CD1c-positive myeloid dendritic cell (primary cell): Measurements from ENCODE around the gene PSMB7.

Experiments
- DNase-seq: peaks from one replicate; pipeline ENCODE4 v3.0.0-alpha.2; 2016; ENCODE audit errors: extremely low spot score

The PSMB7 gene

DNA sequence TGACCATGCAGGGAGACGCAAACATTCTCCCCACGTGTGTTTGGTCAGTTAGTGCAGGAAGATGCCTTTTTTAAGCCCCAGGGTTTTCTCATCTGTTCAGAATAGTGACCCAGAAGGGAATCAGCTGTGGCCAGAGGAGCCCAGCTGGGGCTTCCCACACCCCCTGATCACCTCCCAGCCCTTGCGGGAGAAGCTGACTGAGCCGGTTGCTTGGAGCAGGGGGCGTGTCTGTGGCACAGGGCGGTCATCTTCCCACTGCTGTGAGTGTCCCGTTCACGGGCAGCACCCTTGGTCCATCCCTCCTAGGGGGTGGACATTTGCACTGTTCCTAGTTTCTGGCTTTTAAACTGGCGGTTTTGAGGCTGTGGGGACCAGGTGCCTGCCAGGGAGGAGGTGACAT lies 87.8 kb downstream of the PSMB7 start:
- no peak for DNase-seq

DNA sequence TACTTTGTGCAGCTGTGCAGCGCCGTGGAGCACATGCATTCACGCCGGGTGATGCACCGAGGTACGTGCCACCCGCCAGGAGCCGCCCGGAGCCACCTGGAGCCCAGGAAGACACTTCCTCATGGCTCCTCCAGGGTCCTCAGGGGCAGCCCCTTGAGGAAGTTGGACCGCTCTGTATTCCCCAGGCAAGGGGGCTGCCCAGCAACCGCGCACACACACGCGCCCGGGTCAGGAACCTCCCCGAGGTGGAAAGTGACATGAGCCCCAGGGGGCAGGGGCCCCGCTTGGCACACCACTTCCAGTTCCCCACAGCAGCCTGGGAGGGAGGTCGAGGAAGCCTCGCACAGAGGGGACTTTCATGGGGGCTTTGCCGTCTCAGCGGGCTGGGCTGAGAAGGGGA lies 88.9 kb downstream of the PSMB7 start:
- DNase-seq, result no peak

DNA sequence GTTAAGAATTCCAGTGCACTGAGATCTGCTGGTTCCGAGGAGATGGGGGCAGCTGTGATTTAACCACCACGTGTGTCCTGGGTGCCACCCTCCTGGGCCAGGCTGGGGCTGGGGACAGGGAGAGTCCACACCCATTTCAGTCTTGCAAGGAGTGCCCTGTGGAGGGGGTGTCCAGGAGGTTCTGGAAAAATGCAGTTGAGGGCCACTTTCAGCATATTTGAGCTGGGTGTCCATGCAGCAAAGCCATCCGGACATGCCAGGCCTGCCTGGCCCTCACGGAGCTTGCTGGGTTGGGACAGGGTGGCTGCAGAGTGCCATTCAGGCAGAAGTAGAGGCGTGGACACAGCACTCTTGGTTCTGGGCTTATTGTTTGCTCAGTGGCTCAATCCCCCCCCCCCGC lies 89.4 kb downstream of the PSMB7 start:
- no peak for DNase-seq

DNA sequence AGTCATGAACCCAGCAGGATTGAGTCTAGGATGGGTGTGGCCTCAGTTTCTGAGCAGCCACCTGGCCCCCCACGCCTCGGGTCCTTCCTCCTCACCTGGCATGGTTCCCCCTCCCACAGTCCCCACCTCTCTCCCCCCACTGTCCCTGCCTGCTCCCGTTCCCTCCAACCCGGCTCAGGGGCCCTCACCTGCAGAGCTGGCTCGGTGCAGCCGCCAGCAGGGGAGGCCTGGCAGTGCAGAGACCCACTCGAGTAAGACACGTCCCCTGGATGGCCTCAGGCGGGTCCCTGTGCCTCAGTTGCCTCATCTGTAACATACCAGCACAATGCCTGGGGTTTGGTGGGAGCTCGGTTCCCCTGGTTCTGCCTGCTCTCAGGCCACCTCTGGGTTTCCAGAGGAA lies 91.3 kb downstream of the PSMB7 start:
- no peak for DNase-seq

DNA sequence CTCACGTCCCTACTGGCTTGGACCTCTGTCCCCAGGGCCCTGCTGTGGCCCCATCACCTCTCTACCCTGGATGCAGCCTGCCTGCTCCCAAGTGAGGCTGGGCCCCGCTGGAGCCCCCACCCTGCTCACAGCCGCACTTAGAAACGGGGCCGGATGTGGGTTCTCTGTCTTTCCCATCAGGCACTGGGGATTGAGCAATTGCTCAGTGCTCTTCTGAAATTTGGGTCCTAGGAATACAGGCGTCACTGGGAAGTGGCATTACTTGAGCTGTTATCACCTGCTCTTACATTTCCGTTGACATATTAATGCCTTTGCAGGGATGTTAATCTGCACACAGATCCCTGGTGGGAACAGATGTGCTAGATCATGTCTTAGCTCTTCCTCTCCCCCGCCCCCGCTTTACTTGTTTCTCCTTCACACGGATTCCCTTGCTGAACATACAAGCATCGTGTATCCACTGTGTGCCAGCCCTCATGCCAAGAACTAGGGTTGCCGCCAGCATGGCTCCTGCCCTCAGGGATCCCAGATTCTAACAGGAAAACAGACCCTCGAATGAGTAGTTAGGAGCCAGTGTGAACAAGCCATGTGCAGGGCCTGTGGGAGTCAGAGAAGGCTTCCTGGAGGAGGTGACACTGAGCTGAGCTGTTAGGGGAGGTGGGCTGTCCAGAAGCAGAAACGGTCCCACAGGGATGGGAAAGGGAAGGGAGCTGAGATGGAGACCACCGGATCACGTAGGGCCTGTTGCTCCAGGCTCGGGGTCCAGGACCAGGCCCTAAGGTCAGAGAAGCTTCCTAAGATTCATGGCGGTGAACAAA lies 92.4 kb downstream of the PSMB7 start:
- no peak for DNase-seq

DNA sequence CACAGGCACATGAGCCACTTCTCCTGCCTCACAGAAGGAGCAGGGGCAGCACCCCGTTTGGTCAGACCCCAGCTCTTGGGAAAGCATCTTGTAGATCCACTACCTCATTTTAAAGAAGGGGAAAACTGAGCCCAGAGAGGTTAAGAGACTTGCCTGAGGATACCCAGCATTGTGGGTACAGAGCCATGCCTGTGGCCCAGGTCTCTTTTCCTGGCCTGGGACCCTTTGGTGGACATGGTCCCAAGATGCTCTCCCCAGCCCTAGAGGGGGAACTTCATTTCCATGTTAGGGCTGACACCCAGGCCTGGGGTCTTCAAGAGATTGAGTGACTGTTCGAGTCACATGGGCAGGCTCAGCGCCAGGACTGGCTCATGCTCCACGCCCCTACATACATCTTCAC lies 93.3 kb downstream of the PSMB7 start:
- no peak for DNase-seq

DNA sequence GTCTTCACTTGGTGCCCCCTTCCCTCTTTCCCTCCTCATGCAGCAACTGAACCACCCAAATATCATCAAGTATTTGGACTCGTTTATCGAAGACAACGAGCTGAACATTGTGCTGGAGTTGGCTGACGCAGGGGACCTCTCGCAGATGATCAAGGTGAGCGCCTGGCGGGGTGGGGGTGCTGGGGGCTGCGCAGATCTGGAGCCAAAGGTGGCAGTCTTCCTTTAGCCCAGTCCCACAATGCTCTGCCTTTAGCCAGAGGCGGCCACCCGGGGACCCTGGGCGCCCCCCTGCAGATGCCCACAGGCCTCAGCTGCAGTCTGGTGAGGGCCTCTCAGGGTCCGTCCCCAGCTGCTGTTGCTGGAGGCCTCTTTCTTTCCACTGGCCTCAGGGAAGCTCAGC lies 93.8 kb downstream of the PSMB7 start:
- DNase-seq, result no peak

DNA sequence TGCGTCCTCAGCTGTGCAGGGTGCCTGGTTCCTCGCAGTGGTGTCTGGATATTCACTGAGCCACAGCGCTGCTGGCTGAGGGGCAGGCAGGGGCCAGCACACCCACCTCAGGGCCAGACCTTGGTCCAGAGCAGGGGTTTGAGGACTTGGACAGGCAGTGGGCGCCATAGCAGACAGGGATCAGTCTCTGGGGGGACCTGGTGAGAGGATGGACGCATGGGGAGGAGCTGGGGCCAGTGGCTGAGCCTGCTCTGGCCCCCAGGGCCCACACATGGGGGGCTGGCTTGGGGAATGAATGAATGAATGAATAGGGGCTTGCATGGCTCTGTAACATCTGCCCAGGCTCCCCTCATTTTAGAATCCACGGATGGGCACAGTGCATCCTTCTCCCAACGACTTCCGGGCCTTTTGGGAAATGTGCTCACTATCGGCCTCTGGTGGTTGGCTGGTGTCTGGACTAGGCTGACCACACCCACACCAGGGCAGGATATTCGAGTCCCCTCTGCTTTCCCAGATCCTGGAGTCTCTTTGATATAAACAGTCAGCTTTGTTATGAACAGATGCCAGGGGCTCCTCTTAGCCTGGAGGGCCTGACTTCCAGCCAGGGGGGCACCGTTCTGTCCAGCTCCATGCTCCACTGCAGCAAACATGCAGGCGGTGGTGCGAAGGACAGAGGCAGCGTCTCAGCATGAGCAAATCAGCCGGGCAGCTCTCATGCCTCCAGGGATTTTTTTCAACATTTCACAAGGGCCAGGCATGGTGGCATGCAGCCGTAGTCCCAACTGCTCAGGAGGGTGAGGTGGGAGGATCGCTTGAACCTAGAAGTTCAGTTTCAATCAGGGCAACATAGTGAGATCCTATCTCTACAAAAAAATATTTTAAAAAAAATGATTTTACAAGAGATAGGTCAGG lies 94.9 kb downstream of the PSMB7 start:
- DNase-seq, result peak; percentile 55

DNA sequence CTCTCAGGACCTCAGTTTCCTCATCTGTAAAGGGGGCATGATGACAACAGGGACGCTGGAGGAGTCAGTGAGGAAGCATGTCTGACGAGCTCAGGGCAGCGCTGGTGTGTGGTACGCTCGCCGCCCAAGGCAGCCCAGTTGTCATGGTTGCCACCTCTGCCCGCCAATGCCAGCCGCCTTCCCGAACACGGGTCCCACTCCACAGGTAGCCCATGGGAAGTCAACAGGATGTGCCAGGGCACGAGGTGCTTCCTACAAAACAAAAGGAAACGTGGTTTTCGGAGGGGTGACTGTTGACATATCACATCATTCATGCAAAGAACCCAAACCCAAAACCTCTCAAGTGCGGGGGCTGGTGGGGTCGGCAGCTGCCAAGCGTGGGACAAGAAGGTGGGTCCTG lies 99.4 kb downstream of the PSMB7 start:
- no peak for DNase-seq

DNA sequence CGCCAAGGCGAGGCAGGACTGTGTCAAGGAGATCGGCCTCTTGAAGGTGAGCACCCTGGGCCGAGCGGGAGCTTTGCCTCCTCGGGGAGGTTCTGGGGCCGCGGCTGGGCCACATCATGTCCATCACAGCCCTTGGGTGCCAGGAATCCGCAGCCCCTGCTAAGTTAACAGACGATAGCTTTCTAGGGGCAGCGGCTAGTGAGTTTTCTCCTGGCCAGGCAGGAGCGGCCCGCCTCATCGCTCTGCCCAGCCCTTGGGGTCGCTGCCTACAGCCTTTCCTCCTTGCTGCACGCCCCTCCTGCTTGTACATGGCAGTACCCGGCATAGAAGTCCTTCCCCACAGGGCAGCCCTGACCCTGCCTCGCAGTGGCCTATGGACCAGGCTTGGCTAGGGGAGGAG lies 101.3 kb downstream of the PSMB7 start:
- DNase-seq, result no peak

DNA sequence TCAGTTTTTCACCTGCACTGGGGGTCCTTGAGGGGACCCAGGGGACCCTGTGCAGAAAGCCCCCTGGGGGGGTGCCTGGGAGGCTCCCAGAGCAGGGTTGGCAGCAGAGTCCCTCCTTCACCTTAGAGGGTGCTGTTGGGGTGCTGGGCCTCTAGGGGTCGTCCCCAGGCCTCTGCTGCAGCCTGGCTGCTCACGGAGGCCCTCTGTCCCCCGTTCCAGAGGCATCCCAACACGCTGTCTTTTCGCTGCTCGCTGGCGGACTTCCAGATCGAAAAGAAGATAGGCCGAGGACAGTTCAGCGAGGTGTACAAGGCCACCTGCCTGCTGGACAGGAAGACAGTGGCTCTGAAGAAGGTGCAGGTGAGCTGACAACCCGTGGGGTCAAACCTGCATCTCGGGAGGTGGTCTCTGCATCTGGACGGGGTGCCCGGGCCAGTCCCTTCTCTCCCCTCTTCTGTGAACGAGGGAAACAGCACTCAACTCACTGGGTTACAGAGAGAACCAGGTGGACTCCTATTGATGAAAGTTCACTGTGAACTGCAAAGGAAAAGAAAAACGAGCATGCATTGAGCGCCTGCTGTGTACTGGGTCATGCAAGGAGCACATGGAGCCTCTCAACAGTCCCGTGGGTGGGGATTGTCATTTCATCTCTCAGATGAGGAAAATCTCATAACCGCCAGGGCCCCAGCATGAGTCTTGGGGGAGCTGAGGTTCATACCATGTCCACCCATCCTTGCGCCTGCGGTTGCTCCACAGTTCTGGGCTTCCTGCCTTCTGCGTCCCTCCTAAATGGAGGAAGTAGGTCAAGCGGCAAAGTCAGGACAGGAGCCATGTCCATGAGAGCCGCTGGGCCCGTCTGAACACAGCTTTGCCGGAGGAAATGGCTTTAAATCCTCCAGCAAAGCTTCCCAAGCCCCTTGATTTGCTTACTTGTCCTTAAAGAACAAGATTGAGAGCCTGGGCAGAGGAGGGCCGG lies 102.7 kb downstream of the PSMB7 start:
- no peak for DNase-seq

DNA sequence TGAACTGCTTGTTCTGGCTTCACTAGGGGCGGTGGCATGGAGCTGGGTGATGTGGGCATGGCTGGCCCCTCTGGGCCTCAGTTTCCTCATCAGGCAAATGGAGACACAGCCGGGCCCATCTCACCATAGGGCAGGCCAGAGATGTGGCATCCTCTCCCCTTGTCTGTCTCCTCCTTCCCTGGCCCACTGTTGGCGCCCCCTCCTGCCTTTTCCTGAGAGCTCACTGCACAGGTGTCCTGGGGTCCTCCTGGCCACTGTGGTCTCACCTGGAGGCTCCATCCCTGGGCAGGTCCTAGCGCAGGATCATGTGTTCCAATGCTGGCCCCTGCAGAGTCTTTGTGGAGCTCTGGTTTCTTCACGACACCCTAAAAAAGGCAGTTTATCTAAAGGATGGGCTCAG lies 104.0 kb downstream of the PSMB7 start:
- DNase-seq, result no peak

DNA sequence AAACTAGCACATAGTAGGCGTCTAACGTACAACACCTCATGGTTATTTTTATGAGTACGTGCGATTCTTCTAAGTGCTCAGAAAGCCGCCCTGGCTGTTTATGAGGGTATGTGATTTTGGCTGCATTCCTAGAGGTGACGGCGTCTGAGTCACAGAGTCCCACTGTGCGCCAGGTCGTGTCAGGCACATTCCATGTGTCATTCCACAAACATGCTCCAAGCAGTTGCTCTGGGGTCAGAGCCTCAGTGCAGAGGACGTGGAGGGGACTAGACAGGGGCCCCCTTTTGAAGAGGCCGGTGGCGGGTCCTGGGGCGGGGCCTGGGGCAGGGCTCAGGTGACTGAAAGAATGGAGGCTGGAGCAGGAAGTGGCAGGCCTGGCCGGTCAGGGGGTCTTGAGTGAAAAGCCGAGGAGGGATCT lies 105.6 kb downstream of the PSMB7 start:
- DNase-seq, result no peak

DNA sequence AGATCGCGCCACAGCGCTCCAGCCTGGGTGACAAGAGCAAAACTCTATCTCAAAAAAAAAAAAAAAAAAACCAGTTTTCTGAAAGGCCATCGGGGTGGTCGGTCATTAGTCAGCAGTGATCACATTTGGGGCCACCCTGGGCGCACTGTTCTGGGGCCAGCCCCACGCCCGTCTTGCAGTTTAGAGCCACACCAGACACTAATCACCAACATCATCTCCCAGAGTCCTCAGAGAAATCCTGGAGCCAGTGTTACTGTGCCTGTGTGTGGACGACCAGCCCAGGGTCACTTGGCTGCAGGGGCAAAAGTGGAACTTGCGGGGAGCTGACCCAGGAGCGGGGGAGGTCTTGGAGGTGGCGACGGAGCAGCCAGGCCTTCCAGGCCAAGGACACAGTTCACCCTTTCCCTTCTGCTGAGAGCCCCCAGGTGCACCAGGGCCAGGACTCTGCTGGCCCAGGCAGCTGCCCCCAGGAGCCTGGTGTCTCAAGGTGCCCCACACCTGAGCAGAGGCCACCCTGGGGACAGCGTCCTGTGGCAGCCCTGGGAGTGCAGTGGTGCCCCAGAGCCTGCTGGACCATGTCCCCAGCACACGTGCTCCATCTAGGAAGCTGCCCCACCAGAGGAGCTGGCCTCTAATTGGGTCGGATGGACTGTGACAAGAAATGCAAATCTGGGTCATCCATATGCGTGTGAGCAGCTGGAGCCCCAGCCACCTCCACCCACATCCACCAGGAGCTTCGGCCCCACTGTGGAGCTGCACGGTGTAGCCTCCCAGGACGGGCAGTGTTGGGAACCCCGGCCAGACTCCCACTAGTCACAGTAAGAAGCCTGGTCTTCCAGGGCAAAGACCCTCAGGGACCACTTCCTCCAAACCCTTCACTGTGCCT lies 106.4 kb downstream of the PSMB7 start:
- no peak for DNase-seq

DNA sequence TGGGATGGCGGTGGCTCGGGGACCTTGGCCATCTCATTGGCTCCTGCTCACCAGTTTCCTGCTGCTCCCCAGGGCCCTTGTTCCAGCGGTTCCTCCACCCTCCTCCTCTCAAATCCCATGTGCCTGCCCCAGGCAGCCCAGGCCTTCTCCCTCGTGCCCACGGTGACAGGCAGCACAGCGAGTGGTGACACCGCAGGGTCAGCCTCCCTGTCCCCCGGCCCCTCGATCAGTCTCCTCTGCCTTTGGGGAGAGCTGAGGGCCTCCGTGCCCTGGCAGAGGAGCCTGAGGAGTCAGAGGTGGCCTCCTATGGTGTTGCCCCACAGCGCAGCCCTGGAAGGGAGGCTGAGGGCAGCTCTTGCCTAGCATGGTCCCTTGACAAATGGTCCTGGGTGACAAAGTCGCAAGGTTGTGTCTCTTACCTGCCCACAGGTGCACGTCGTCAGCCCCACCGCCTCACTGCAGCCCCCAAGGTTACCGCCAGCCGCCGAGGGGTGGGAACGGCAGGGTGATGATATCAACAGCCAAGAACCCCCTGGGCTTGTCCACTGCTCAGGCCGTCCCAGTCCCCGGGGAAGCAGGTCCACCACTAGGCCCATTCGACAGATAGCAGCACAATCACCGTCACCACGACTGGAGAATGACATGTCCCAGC lies 107.7 kb downstream of the PSMB7 start:
- DNase-seq, result no peak

DNA sequence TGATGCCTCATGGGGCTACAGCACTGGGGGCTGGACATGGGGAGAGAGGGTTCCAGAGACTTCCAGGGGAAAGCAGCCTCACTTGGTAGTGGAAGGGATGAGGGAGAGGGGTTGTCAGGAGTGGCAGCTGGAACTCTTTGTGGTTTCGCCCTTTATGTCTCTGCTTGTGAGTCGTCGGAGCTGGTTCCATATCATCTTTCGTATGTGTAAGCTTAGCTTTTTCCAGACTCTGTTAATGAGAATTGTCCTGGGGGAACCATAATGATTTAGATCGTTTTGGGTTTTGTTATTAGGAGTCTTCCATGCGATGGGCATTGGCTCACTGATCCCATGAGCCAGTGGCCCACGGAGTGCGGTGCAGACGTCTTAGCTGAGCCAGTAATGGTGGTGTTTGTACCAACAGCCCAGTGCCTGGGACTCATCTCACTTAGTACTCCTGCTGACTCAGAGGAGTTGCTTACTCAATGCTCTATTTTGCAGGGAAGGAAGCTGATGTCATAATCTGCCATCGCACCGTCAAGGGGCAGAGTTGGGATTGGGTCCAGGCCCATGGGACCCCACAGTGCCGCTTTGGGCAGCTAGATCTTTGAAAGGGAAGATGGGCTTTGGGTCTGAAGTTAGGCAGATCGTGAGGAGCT lies 109.0 kb downstream of the PSMB7 start:
- peak; percentile 26 for DNase-seq

DNA sequence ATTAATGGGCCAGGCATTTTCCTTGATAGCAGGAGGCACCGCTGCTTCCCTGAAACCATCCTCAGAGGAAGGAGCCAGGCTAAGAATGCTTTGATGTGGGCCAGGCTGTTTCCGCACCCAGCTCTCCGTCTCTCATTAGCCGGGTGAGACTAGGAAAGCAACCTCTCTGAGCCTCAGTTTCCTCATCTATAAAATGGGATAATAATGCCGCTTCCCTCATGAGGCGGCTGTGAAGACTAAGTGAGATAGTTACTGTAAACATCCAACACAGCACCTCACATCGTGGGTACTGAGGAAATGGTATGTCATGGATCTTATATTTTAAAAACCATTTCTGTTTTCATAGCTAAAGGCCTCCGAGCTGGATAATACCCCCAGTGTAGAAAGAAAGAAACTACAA lies 111.0 kb downstream of the PSMB7 start:
- DNase-seq, result no peak

DNA sequence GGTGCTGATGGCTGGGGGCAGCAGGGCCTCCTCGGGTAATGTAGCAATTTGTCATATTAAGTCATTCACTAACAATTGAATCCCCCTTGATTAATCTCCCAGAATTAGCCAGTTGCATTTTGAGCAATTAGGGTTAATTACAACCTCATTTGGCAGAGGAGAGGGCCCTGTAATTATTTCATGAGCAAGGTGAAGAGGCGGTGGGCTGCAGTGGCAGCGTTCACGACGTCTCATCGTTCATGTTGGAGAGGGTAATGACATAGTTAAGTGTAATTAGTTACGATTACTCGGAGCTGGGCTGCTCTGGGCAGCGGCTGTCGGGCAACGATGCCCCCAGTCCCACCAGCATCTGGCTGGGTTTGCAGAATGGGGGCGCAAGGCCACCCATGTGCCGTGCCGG lies 111.5 kb downstream of the PSMB7 start:
- DNase-seq, result no peak
